ENCODE measurements around the gene DIP2B.

The DIP2B gene

DNA sequence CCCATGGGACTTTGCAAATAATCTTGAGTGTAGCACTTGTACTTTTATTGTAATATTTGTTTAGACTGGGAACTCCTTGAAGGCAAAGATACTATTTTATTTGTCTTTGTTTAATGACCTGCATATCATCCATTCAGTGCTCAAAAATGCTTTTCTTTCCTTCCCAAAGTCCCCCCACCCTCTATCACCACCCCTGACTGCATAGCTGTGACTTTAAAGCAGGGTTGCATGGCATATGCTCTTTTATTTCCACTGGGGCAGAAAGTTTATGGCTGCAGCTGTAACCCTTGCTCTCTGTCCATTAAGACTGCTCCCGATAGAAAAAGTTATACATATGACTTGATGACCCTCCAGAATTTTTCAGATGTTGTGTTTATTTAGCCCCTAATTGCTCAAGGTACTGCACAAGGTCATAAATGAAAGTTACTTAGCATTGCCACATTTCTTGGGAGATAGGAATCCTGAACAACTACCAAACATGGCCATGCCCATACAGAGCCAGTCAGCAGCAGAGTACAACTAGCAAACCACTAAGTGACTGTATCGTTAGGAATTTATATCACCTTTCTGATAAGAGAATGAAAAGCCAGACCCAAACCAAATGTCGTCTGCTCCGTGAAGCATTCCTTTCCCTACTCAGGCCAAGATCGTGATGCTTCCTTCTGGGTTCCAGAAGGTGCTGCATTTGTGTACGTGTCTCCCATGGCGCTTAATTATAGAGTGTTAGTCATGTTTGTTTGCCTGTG is 114.3 kb downstream of the DIP2B start:
- no peak overlapping the region for H3K9ac ChIP-seq (ENCODE audit: low read length)
- H3K36me3 ChIP-seq (ENCODE audit: insufficient read depth, low read length) = no peaks in the 10 kb centered on the region
- peak overlapping the region in 1 of 2 donors; percentile 20 for H3K4me3 ChIP-seq (ENCODE audit: low read depth in 1 of 2, low read length in 2 of 2)
- peaks cover 59% of the 10 kb centered on the region for H3K4me1 ChIP-seq (ENCODE audit: insufficient read depth, low read length)
- H3K9me3 ChIP-seq (ENCODE audit: low read length) = no peaks in the 10 kb centered on the region
- H3K27me3 ChIP-seq (ENCODE audit: control insufficient read depth in 1 of 2, insufficient read depth in 2 of 2, low read length in 2 of 2) = no peaks in the 10 kb centered on the region
- H3K27ac ChIP-seq (ENCODE audit: low read depth, low read length) = peak overlapping the region; percentile 62

GRCh38 chr12:50619610-50619958 is 114.8 kb downstream of the DIP2B start:
- Histone ChIP-seq H3K27ac (ENCODE audit: low read depth, low read length) (no peak overlapping the region), H3K4me3 (ENCODE audit: low read depth in 1 of 2, low read length in 2 of 2) (peak overlapping the region in 1 of 2 donors; percentile 20), H3K27me3 (ENCODE audit: control insufficient read depth in 1 of 2, insufficient read depth in 2 of 2, low read length in 2 of 2) (no peaks in the 10 kb centered on the region), H3K9me3 (ENCODE audit: low read length) (no peaks in the 10 kb centered on the region), H3K36me3 (ENCODE audit: insufficient read depth, low read length) (no peaks in the 10 kb centered on the region), H3K9ac (ENCODE audit: low read length) (no peak overlapping the region), H3K4me1 (ENCODE audit: insufficient read depth, low read length) (peaks cover 54% of the 10 kb centered on the region)

DNA sequence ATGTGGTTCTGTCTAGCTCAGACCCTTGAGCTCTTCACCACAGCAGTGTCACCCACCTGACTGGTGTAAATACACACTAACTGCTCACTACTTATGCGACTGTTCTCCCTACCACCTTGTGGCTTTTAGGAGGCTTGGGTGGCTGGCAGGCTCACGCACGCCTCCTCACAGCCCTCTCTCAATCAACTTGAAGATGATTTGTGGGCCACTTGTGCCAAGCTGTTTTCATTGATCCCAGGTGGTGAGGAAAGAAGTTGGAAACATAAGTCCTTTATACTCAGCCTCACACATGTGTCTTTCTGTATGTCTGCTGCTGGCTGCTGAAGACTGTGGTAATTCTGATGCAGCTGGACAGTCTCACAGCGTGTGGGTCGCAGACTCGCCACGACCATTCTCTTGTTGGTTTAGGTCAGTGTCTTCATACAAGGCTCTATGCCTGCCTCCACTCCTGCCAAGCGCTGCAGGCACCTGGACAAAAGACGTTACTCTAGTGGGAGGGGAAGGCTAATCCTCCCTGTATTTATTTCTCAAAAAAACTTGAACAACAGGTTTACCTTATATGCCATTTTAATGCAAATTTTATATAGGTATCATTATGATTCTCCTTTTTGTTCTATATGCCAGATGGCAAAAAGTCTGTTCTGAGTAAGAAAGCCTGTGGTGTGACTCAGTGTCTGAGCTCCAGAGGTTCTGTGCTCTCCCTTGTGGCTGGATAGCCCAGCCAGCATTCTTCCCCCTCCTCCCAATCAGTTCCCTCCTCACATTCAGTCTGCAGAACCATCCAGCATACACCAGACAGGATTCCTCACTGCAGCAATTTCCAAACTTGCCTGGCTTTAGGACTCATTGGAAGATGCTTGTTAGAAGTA is 115.6 kb downstream of the DIP2B start:
- H3K36me3 ChIP-seq (ENCODE audit: insufficient read depth, low read length) = no peaks in the 10 kb centered on the region
- H3K4me1 ChIP-seq (ENCODE audit: insufficient read depth, low read length) = peaks cover 53% of the 10 kb centered on the region
- H3K4me3 ChIP-seq (ENCODE audit: low read depth in 1 of 2, low read length in 2 of 2) = no peak overlapping the region
- H3K9ac ChIP-seq (ENCODE audit: low read length) = no peak overlapping the region
- no peaks in the 10 kb centered on the region for H3K9me3 ChIP-seq (ENCODE audit: low read length)
- H3K27ac ChIP-seq (ENCODE audit: low read depth, low read length) = no peak overlapping the region
- no peaks in the 10 kb centered on the region for H3K27me3 ChIP-seq (ENCODE audit: control insufficient read depth in 1 of 2, insufficient read depth in 2 of 2, low read length in 2 of 2)

DNA sequence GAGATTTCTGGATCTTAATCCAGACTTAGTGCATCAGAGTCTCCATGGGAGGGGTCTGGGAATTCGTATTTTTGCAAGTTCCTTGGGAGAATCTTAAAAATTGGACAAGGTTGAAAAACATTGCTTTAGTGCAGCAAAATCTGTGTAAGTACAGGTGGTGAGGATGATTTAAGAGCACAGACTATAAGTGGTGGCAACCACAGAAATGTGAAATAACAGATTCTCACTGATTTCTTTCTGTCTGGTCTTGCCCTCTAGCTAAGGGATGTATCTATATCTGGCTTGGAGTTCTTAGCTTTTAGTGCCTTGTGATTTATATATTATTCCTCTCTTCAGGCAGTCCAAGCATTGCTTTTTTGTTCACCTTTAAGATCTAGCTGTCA is 116.2 kb downstream of the DIP2B start:
- Histone ChIP-seq H3K27ac (ENCODE audit: low read depth, low read length) (no peak overlapping the region), H3K4me1 (ENCODE audit: insufficient read depth, low read length) (peaks cover 54% of the 10 kb centered on the region), H3K4me3 (ENCODE audit: low read depth in 1 of 2, low read length in 2 of 2) (no peak overlapping the region), H3K36me3 (ENCODE audit: insufficient read depth, low read length) (no peaks in the 10 kb centered on the region), H3K9me3 (ENCODE audit: low read length) (no peaks in the 10 kb centered on the region), H3K9ac (ENCODE audit: low read length) (no peak overlapping the region), H3K27me3 (ENCODE audit: control insufficient read depth in 1 of 2, insufficient read depth in 2 of 2, low read length in 2 of 2) (no peaks in the 10 kb centered on the region)

DNA sequence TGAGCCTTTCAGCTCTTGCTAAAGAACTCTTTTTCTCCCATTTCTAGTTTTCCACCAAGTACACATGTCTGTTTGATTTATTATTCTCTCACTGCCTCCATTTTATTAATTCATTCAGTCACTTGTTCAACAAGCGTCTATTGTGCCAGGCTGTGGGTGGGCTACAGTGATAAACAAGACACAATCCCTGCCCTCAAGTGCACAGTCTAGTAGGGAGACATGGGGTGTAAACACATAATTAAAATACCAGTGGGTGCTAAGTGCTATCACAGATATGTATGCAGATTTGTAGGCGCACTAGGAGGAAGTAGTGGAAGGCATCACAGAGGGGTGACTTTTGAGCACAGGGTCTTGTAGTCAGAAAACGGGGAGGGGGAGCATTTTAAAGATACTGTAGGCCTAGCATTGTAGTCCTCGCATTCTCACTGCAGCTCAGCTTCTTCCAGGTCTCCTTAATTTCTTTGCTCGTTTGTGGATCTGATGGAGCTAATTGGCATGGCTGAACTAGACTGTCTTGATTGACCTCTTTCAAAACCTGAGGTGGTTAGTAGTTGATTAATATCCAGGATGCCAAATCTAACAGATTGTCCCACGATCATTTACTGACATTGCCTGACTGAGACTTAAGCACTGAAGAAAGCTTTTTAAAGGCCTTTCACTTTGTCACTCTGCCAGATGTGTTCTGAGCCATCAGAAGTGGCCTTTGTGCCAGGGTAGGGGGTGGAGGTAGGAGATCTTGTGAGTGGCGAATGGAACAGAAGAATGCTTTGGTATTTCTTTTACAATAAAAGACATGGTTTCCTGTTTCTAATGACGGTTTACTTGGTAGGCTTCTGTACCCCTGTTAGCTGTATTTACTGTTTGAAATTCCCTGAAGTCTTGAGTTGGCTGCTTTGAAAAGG is 116.9 kb downstream of the DIP2B start:
- Histone ChIP-seq H3K27me3 (ENCODE audit: control insufficient read depth in 1 of 2, insufficient read depth in 2 of 2, low read length in 2 of 2) (no peaks in the 10 kb centered on the region), H3K4me3 (ENCODE audit: low read depth in 1 of 2, low read length in 2 of 2) (no peak overlapping the region), H3K27ac (ENCODE audit: low read depth, low read length) (no peak overlapping the region), H3K9me3 (ENCODE audit: low read length) (no peaks in the 10 kb centered on the region), H3K36me3 (ENCODE audit: insufficient read depth, low read length) (no peaks in the 10 kb centered on the region), H3K4me1 (ENCODE audit: insufficient read depth, low read length) (peaks cover 47% of the 10 kb centered on the region), H3K9ac (ENCODE audit: low read length) (no peak overlapping the region)

DNA sequence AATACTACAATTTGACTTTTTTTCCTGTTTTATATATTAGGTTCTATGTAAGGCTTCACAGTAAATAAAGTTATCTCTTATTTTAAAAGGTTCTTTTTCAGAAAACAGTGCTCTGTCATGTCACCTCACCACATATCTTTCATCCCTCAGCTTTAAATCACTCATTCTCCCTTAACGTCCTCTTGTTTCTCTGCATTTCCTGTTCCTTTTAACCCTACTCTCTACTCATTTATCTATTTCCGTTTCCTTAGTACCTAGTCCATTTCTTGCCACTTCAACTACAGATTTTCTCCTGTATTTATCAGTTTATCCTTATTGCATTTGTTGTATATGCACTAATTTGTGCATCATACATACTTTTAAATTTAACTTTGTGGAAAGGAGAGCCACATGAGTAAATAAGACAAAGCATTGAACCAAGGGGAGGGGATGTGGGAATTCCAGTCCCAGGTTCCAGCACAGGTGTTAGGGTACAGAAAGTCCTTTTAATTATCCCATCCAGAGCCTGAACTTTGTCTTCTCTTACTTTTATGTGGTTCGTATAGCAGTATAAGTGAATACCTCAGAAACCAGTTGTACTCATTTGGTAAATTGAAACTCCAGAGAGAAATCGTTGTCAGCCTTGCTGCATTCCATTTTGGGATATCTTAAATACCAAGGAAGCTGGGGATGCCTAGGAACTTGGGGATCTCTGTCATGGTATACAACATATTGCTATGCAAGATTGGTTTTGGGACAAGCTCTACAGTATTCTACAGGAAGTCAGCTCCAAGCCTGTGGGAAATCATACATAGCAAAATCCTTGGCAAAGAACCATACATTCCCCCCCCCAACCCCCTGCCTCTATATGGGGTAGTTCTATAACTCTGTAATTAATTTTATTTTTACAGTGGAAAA is 120.5 kb downstream of the DIP2B start:
- Histone ChIP-seq H3K36me3 (ENCODE audit: insufficient read depth, low read length) (peaks cover 4% of the 10 kb centered on the region), H3K4me3 (ENCODE audit: low read depth in 1 of 2, low read length in 2 of 2) (no peak overlapping the region), H3K4me1 (ENCODE audit: insufficient read depth, low read length) (peaks cover 28% of the 10 kb centered on the region), H3K9ac (ENCODE audit: low read length) (no peak overlapping the region), H3K9me3 (ENCODE audit: low read length) (no peaks in the 10 kb centered on the region), H3K27me3 (ENCODE audit: control insufficient read depth in 1 of 2, insufficient read depth in 2 of 2, low read length in 2 of 2) (no peaks in the 10 kb centered on the region), H3K27ac (ENCODE audit: low read depth, low read length) (no peak overlapping the region)

- peaks cover 21% of the 10 kb centered on the region for H3K4me1 ChIP-seq (ENCODE audit: insufficient read depth, low read length)
- no peaks in the 10 kb centered on the region for H3K9me3 ChIP-seq (ENCODE audit: low read length)
- H3K27ac ChIP-seq (ENCODE audit: low read depth, low read length) = no peak overlapping the region
- peaks cover 4% of the 10 kb centered on the region for H3K36me3 ChIP-seq (ENCODE audit: insufficient read depth, low read length)
- no peak overlapping the region for H3K4me3 ChIP-seq (ENCODE audit: low read depth in 1 of 2, low read length in 2 of 2)
- no peak overlapping the region for H3K9ac ChIP-seq (ENCODE audit: low read length)
- no peaks in the 10 kb centered on the region for H3K27me3 ChIP-seq (ENCODE audit: control insufficient read depth in 1 of 2, insufficient read depth in 2 of 2, low read length in 2 of 2)
Measured at GRCh38 chr12:50626026-50626425, 121.2 kb downstream of the DIP2B start.

DNA sequence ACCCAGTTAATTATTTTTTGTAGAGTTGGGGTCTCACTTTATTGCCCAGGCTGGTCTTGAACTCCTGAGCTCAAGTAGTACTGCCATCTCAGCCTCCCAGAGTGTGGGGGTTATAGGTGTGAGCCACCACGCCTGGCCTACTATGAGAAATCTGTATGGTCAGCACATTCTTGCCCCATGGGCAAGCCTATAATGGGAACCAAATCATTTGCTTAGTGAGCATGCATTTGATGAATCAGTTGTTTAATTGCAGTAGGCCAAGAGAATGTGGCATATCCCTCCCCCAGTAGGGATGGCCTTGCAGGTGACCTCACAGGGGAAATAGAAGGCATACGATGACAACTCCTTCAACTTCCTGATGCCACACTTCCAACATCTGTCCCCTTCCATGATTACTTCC is 122.7 kb downstream of the DIP2B start:
- no peak overlapping the region for H3K4me3 ChIP-seq (ENCODE audit: low read depth in 1 of 2, low read length in 2 of 2)
- no peak overlapping the region for H3K9ac ChIP-seq (ENCODE audit: low read length)
- peaks cover 8% of the 10 kb centered on the region for H3K4me1 ChIP-seq (ENCODE audit: insufficient read depth, low read length)
- H3K27ac ChIP-seq (ENCODE audit: low read depth, low read length) = no peak overlapping the region
- H3K36me3 ChIP-seq (ENCODE audit: insufficient read depth, low read length) = peaks cover 4% of the 10 kb centered on the region
- H3K9me3 ChIP-seq (ENCODE audit: low read length) = no peaks in the 10 kb centered on the region
- no peaks in the 10 kb centered on the region for H3K27me3 ChIP-seq (ENCODE audit: control insufficient read depth in 1 of 2, insufficient read depth in 2 of 2, low read length in 2 of 2)

GRCh38 chr12:50628394-50628793 is 123.6 kb downstream of the DIP2B start:
- no peak overlapping the region for H3K27ac ChIP-seq (ENCODE audit: low read depth, low read length)
- peaks cover 8% of the 10 kb centered on the region for H3K4me1 ChIP-seq (ENCODE audit: insufficient read depth, low read length)
- no peaks in the 10 kb centered on the region for H3K9me3 ChIP-seq (ENCODE audit: low read length)
- no peak overlapping the region for H3K4me3 ChIP-seq (ENCODE audit: low read depth in 1 of 2, low read length in 2 of 2)
- peaks cover 4% of the 10 kb centered on the region for H3K36me3 ChIP-seq (ENCODE audit: insufficient read depth, low read length)
- no peaks in the 10 kb centered on the region for H3K27me3 ChIP-seq (ENCODE audit: control insufficient read depth in 1 of 2, insufficient read depth in 2 of 2, low read length in 2 of 2)
- no peak overlapping the region for H3K9ac ChIP-seq (ENCODE audit: low read length)

DNA sequence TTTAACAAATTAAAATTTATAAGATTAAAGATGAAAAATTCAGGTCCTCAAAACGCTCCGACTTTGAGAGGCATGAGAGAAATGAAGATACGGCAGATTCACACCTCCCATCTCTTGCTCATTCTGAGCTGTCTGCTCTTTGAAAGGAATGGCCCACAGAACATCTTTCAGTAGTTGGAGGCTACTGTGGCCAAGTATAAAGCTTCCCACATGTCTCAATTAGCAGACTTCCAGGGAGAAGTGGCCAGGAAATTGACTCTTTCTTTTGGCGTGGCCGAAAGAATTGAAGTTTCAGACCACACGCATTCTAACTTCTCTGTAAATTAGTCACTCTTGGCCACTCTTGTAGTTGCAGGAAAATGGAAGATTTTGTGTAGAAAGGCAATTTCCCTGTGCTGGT is 129.2 kb downstream of the DIP2B start:
- Histone ChIP-seq H3K27me3 (ENCODE audit: control insufficient read depth in 1 of 2, insufficient read depth in 2 of 2, low read length in 2 of 2) (no peaks in the 10 kb centered on the region), H3K36me3 (ENCODE audit: insufficient read depth, low read length) (no peaks in the 10 kb centered on the region), H3K9ac (ENCODE audit: low read length) (no peak overlapping the region), H3K27ac (ENCODE audit: low read depth, low read length) (no peak overlapping the region), H3K9me3 (ENCODE audit: low read length) (no peaks in the 10 kb centered on the region), H3K4me3 (ENCODE audit: low read depth in 1 of 2, low read length in 2 of 2) (no peak overlapping the region), H3K4me1 (ENCODE audit: insufficient read depth, low read length) (peaks cover 14% of the 10 kb centered on the region)
